AG10803 (cell line): ENCODE results near the gene FARS2.

ENCODE experiments used
- DNase-seq: peaks from one replicate; pipeline ENCODE4 v3.0.0; 2010; ENCODE audit warnings: low read depth
- H3K4me3 ChIP-seq: 2 replicates; pipeline ENCODE4 v1.5.1; 2011; ENCODE audit warnings: mild to moderate bottlenecking, low read length, control low read depth
- CTCF ChIP-seq: conservative IDR thresholded peaks from 2 replicates; pipeline ENCODE4 v1.5.1; 2011; ENCODE audit warnings: mild to moderate bottlenecking, low read length, control low read depth, inconsistent platforms

The FARS2 gene

GRCh38 chr6:5771759-5772390 lies 510.6 kb downstream of the FARS2 start:
- TF ChIP-seq CTCF, result no peak
- DNase-seq, result no peak
- H3K4me3 ChIP-seq, result no peak overlapping the region

GRCh38 chr6:5772408-5773120 lies 511.3 kb downstream of the FARS2 start:
- DNase-seq, result no peak
- no peak for TF ChIP-seq CTCF
- H3K4me3 ChIP-seq, result no peak overlapping the region

- DNase-seq, result no peak
- TF ChIP-seq CTCF, result no peak
- no peak overlapping the region for H3K4me3 ChIP-seq
These were observed 514.8 kb downstream of the FARS2 start for GRCh38 chr6:5776104-5776503.

GRCh38 chr6:5776706-5777390 lies 515.5 kb downstream of the FARS2 start:
- DNase-seq, result no peak

GRCh38 chr6:5778317-5778857 lies 517.1 kb downstream of the FARS2 start:
- DNase-seq, result no peak
- TF ChIP-seq CTCF, result no peak
- no peak overlapping the region for H3K4me3 ChIP-seq

More at GRCh38 chr6:5776706-5777390, 515.5 kb downstream of the FARS2 start:
- H3K4me3 ChIP-seq, result no peak overlapping the region
- no peak for TF ChIP-seq CTCF

- TF ChIP-seq CTCF, result no peak
- no peak overlapping the region for H3K4me3 ChIP-seq
These were observed 517.6 kb downstream of the FARS2 start for GRCh38 chr6:5778906-5779305.

More at GRCh38 chr6:5778906-5779305, 517.6 kb downstream of the FARS2 start:
- DNase-seq, result no peak
